Measurements from ENCODE around the gene DBX2.
A peak's percentile ranks its signal among the peaks of the same experiment; 100 is the strongest.

The DBX2 gene

GRCh38 chr12:44979918-44980317, 71.0 kb downstream of the DBX2 start:
- POLR2A ChIA-PET = no interaction called here
- H3K4me3 ChIP-seq (ENCODE audit: low read depth, low read length) = no peak overlapping the region
- no peak for TF ChIP-seq CTCF (IDR thresholded peaks at IDR 0.05; ENCODE audit: insufficient read depth, low read length, missing control alignments)
- CTCF ChIA-PET = no interaction called here
- DNase-seq (ENCODE audit: low read depth, low spot score) = no peak

GRCh38 chr12:44976246-44976645, 74.7 kb downstream of the DBX2 start:
- POLR2A ChIA-PET = no interaction called here
- CTCF ChIA-PET = interaction anchor here (1.9 kb wide), 1 partner anchor 28 kb away, joined by 6 read pairs; no protein-coding TSS in a partner anchor

GRCh38 chr12:44972746-44973421, 78.0 kb downstream of the DBX2 start:
- DNase-seq (ENCODE audit: low read depth, low spot score) = no peak
- ChIA-PET CTCF (interaction anchor here (1.3 kb wide), 1 partner anchor 150 kb away, joined by 3 read pairs; no protein-coding TSS in a partner anchor), POLR2A (no interaction called here)
- H3K4me3 ChIP-seq (ENCODE audit: low read depth, low read length) = no peak overlapping the region
- peak; percentile 49 for TF ChIP-seq CTCF (IDR thresholded peaks at IDR 0.05; ENCODE audit: insufficient read depth, low read length, missing control alignments)

More at GRCh38 chr12:44976246-44976645, 74.7 kb downstream of the DBX2 start:
- no peak overlapping the region for H3K4me3 ChIP-seq (ENCODE audit: low read depth, low read length)
- no peak for DNase-seq (ENCODE audit: low read depth, low spot score)
- TF ChIP-seq CTCF (IDR thresholded peaks at IDR 0.05; ENCODE audit: insufficient read depth, low read length, missing control alignments) = no peak

- no peak for TF ChIP-seq CTCF (IDR thresholded peaks at IDR 0.05; ENCODE audit: insufficient read depth, low read length, missing control alignments)
- POLR2A ChIA-PET = no interaction called here
- CTCF ChIA-PET = no interaction called here
- DNase-seq (ENCODE audit: low read depth, low spot score) = no peak
- no peak overlapping the region for H3K4me3 ChIP-seq (ENCODE audit: low read depth, low read length)
Observed at GRCh38 chr12:44968965-44969364, 81.9 kb downstream of the DBX2 start.
